ENCODE results near the gene GAB1. TPM values are rescaled to one million over a fixed set of nuclear protein-coding genes. Genes with fewer than 3 reads are reported as not detected.

The GAB1 gene
- total RNA-seq, 1 experiment from 2014 or later = 8.8 TPM

- DNase-seq = no peak
- intact Hi-C loops (cut with micrococcal nuclease; ENCODE audit: unreplicated experiment) = no loop called here
- peaks cover 51% of the 10 kb centered on the region for H3K4me1 Mint-ChIP-seq (ENCODE audit: low read depth, unreplicated experiment)
- no peak overlapping the region for H3K27ac Mint-ChIP-seq (ENCODE audit: unreplicated experiment)
- peaks cover 10% of the 10 kb centered on the region for H3K36me3 Mint-ChIP-seq (ENCODE audit: insufficient read depth, unreplicated experiment)
- no peak overlapping the region for H3K4me3 Mint-ChIP-seq (ENCODE audit: low read depth, unreplicated experiment)
- H3K27me3 Mint-ChIP-seq (ENCODE audit: unreplicated experiment) = no peaks in the 10 kb centered on the region
- CTCF ChIA-PET = no interaction called here
- BruUV-seq (replicated peaks) = no TSS peak
- no peaks in the 10 kb centered on the region for H3K9me3 Mint-ChIP-seq (ENCODE audit: low read depth, unreplicated experiment)
- TF ChIP-seq CTCF (IDR thresholded peaks at IDR 0.05; ENCODE audit: unreplicated experiment) = no peak
These were observed 18.3 kb downstream of the GAB1 start for GRCh38 chr4:143354990-143355389.

GRCh38 chr4:143355540-143356217, 19.0 kb downstream of the GAB1 start:
- Mint-ChIP-seq H3K4me1 (ENCODE audit: low read depth, unreplicated experiment) (peaks cover 52% of the 10 kb centered on the region), H3K4me3 (ENCODE audit: low read depth, unreplicated experiment) (peak overlapping the region; percentile 28), H3K9me3 (ENCODE audit: low read depth, unreplicated experiment) (no peaks in the 10 kb centered on the region), H3K27ac (ENCODE audit: unreplicated experiment) (peak overlapping the region; percentile 80), H3K36me3 (ENCODE audit: insufficient read depth, unreplicated experiment) (peaks cover 10% of the 10 kb centered on the region), H3K27me3 (ENCODE audit: unreplicated experiment) (no peaks in the 10 kb centered on the region)
- intact Hi-C loops (cut with micrococcal nuclease; ENCODE audit: unreplicated experiment) = no loop called here
- CTCF ChIA-PET = no interaction called here
- DNase-seq = no peak
- BruUV-seq (replicated peaks) = no TSS peak
- no peak for TF ChIP-seq CTCF (IDR thresholded peaks at IDR 0.05; ENCODE audit: unreplicated experiment)

GRCh38 chr4:143356493-143356892, 19.8 kb downstream of the GAB1 start:
- no peak overlapping the region for H3K27ac Mint-ChIP-seq (ENCODE audit: unreplicated experiment)
- H3K9me3 Mint-ChIP-seq (ENCODE audit: low read depth, unreplicated experiment) = no peaks in the 10 kb centered on the region
- H3K4me3 Mint-ChIP-seq (ENCODE audit: low read depth, unreplicated experiment) = no peak overlapping the region
- no peak for TF ChIP-seq CTCF (IDR thresholded peaks at IDR 0.05; ENCODE audit: unreplicated experiment)
- no peak for DNase-seq
- CTCF ChIA-PET = no interaction called here
- intact Hi-C loops (cut with micrococcal nuclease; ENCODE audit: unreplicated experiment) = no loop called here
- peaks cover 57% of the 10 kb centered on the region for H3K4me1 Mint-ChIP-seq (ENCODE audit: low read depth, unreplicated experiment)
- H3K36me3 Mint-ChIP-seq (ENCODE audit: insufficient read depth, unreplicated experiment) = peaks cover 10% of the 10 kb centered on the region
- no peaks in the 10 kb centered on the region for H3K27me3 Mint-ChIP-seq (ENCODE audit: unreplicated experiment)
- BruUV-seq (replicated peaks) = no TSS peak

- peak overlapping the region; percentile 80 for H3K27ac Mint-ChIP-seq (ENCODE audit: unreplicated experiment)
- peaks cover 10% of the 10 kb centered on the region for H3K36me3 Mint-ChIP-seq (ENCODE audit: insufficient read depth, unreplicated experiment)
- BruUV-seq (replicated peaks) = no TSS peak
- no peak overlapping the region for H3K4me3 Mint-ChIP-seq (ENCODE audit: low read depth, unreplicated experiment)
- no peak for TF ChIP-seq CTCF (IDR thresholded peaks at IDR 0.05; ENCODE audit: unreplicated experiment)
- CTCF ChIA-PET = no interaction called here
- H3K9me3 Mint-ChIP-seq (ENCODE audit: low read depth, unreplicated experiment) = no peaks in the 10 kb centered on the region
- intact Hi-C loops (cut with micrococcal nuclease; ENCODE audit: unreplicated experiment) = no loop called here
- DNase-seq = no peak
- H3K27me3 Mint-ChIP-seq (ENCODE audit: unreplicated experiment) = no peaks in the 10 kb centered on the region
- peaks cover 55% of the 10 kb centered on the region for H3K4me1 Mint-ChIP-seq (ENCODE audit: low read depth, unreplicated experiment)
These were observed 20.6 kb downstream of the GAB1 start for GRCh38 chr4:143357161-143357845.
